ENCODE measurements around the gene MTX3. TPM values are rescaled to one million over a fixed set of nuclear protein-coding genes. Genes with fewer than 3 reads are reported as not detected.

The MTX3 gene
- total RNA-seq, 4 donors from 2014 or later: 15.0 to 20.8 (median 15.8) TPM

GRCh38 chr5:79954620-79955019 is 36.4 kb downstream of the MTX3 start:
- intact Hi-C loops (cut with DNase I): no loop called here
- WGBS: 87% methylated on average over 3 of the region's 3 CpGs
- Histone ChIP-seq H3K4me3 (no peak overlapping the region), H3K9me3 (no peaks in the 10 kb centered on the region), H3K27me3 (no peaks in the 10 kb centered on the region), H3K4me1 (no peaks in the 10 kb centered on the region), H3K36me3 (no peaks in the 10 kb centered on the region), H3K27ac (replicated peaks in 1 of 4) (no peak overlapping the region)
- no peak for DNase-seq (ENCODE audit: extremely low spot score)
- no peak for TF ChIP-seq POLR2AphosphoS5 (IDR thresholded peaks at IDR 0.05)
- no peak for TF ChIP-seq CTCF (IDR thresholded peaks at IDR 0.05)
- no peak for TF ChIP-seq POLR2A (IDR thresholded peaks at IDR 0.05; ENCODE audit: low read depth)
- TF ChIP-seq EP300 (IDR thresholded peaks at IDR 0.05): no peak

- no peak for TF ChIP-seq CTCF (IDR thresholded peaks at IDR 0.05)
- no peak for TF ChIP-seq POLR2A (IDR thresholded peaks at IDR 0.05; ENCODE audit: low read depth)
- TF ChIP-seq POLR2AphosphoS5 (IDR thresholded peaks at IDR 0.05): no peak
- TF ChIP-seq EP300 (IDR thresholded peaks at IDR 0.05): no peak
- Histone ChIP-seq H3K9me3 (no peaks in the 10 kb centered on the region), H3K36me3 (no peaks in the 10 kb centered on the region), H3K27me3 (no peaks in the 10 kb centered on the region), H3K4me3 (no peak overlapping the region), H3K27ac (replicated peaks in 1 of 4) (no peak overlapping the region), H3K4me1 (no peaks in the 10 kb centered on the region)
- intact Hi-C loops (cut with DNase I): no loop called here
- WGBS: 61% methylated on average over 3 of the region's 3 CpGs
- DNase-seq (ENCODE audit: extremely low spot score): no peak
These were observed 43.5 kb downstream of the MTX3 start for GRCh38 chr5:79947567-79947966.

- 88% methylated on average over 3 of the region's 3 CpGs for WGBS
- TF ChIP-seq POLR2A (IDR thresholded peaks at IDR 0.05; ENCODE audit: low read depth) (no peak), EP300 (IDR thresholded peaks at IDR 0.05) (no peak), POLR2AphosphoS5 (IDR thresholded peaks at IDR 0.05) (no peak), CTCF (IDR thresholded peaks at IDR 0.05) (no peak)
- Histone ChIP-seq H3K4me3 (no peak overlapping the region), H3K9me3 (no peaks in the 10 kb centered on the region), H3K27ac (replicated peaks in 1 of 4) (no peak overlapping the region), H3K36me3 (no peaks in the 10 kb centered on the region), H3K27me3 (no peaks in the 10 kb centered on the region), H3K4me1 (peaks cover 0 to 9% (median 0%) of the 10 kb centered on the region in 4 donors)
- no peak for DNase-seq (ENCODE audit: extremely low spot score)
- intact Hi-C loops (cut with DNase I): no loop called here
These were observed 52.6 kb downstream of the MTX3 start for GRCh38 chr5:79938468-79938867.

- Histone ChIP-seq H3K4me3 (no peak overlapping the region), H3K4me1 (peaks cover 0 to 9% (median 0%) of the 10 kb centered on the region in 4 donors), H3K27ac (replicated peaks in 1 of 4) (peak overlapping the region in 1 of 4 donors; percentile 5), H3K27me3 (no peaks in the 10 kb centered on the region), H3K9me3 (no peaks in the 10 kb centered on the region), H3K36me3 (no peaks in the 10 kb centered on the region)
- WGBS: 89% methylated on average over 3 of the region's 3 CpGs
- intact Hi-C loops (cut with DNase I): no loop called here
- no peak for DNase-seq (ENCODE audit: extremely low spot score)
- no peak for TF ChIP-seq CTCF (IDR thresholded peaks at IDR 0.05)
These were observed 54.3 kb downstream of the MTX3 start for GRCh38 chr5:79936646-79937216.

- Histone ChIP-seq H3K27me3 (no peaks in the 10 kb centered on the region), H3K9me3 (no peaks in the 10 kb centered on the region), H3K4me3 (no peak overlapping the region), H3K4me1 (peaks cover 0 to 9% (median 0%) of the 10 kb centered on the region in 4 donors), H3K27ac (replicated peaks in 1 of 4) (peak overlapping the region in 2 of 4 donors; percentile 5 to 38), H3K36me3 (no peaks in the 10 kb centered on the region)
- 43% methylated on average over 4 of the region's 4 CpGs for WGBS
- intact Hi-C loops (cut with DNase I): no loop called here
- TF ChIP-seq CTCF (IDR thresholded peaks at IDR 0.05) (no peak), POLR2AphosphoS5 (IDR thresholded peaks at IDR 0.05) (peak in 1 of 2 donors; percentile 8)
- DNase-seq (ENCODE audit: extremely low spot score): no peak
These were observed 54.9 kb downstream of the MTX3 start for GRCh38 chr5:79936002-79936645.
